Naive thymus-derived CD8-positive, alpha-beta T cell (primary cell): ENCODE data around the gene HOXD4. TPM values are rescaled to one million over a fixed set of nuclear protein-coding genes. Genes with fewer than 3 reads are reported as not detected.

ENCODE experiments used
- ATAC-seq, 2 donors: fragments of 150-1000 bp; cut with Tn5 transposase in 1 of 2; sonication (Bioruptor Pico), chemical (Tn5 transposase) in 1 of 2; 1 replicate in 1 of 2; 2 replicates in 1 of 2; pipeline ENCODE4 v1.10.0; 2021; ENCODE audit warnings: mild to moderate bottlenecking in 2 of 2, moderate library complexity in 2 of 2
- POLR2A ChIA-PET: fragments of 350-600 bp; sonication (Branson Sonifier 250); formaldehyde crosslinking; loops from one replicate; lab custom pipeline; 2021; ENCODE audit warnings: antibody characterized with exemption; lab: Charles Lee
- DNase-seq, 10 donors: peaks; one replicate each; pipeline versions ENCODE4 v3.0.0 to v3.0.0-alpha.2; 2020 to 2022
- H3K27ac Mint-ChIP-seq, 10 donors: one replicate each; pipeline ENCODE4 v1.8.0; 2020 to 2022; ENCODE audit warnings: mild to moderate bottlenecking in 10 of 10, mixed read lengths in 10 of 10, moderate library complexity in 4 of 10, inconsistent platforms in 1 of 10
- H3K27me3 Mint-ChIP-seq, 5 donors: one replicate each; pipeline ENCODE4 v1.8.0; 2021 to 2022; ENCODE audit warnings: mixed read lengths in 5 of 5
- H3K36me3 Mint-ChIP-seq, 3 donors: one replicate each; pipeline ENCODE4 v1.8.0; 2020 to 2022; ENCODE audit warnings: mixed read lengths in 3 of 3, mild to moderate bottlenecking in 2 of 3, inconsistent platforms in 1 of 3
- H3K4me1 Mint-ChIP-seq, 4 donors: one replicate each; pipeline ENCODE4 v1.8.0; 2021 to 2022; ENCODE audit warnings: mixed read lengths in 4 of 4
- H3K4me3 Mint-ChIP-seq, 10 donors: one replicate each; pipeline ENCODE4 v1.8.0; 2020 to 2022; ENCODE audit warnings: mild to moderate bottlenecking in 10 of 10, mixed read lengths in 10 of 10, moderate library complexity in 6 of 10, inconsistent platforms in 1 of 10
- H3K9me3 Mint-ChIP-seq, 9 donors: one replicate each; pipeline ENCODE4 v1.8.0; 2020 to 2022; ENCODE audit warnings: mixed read lengths in 9 of 9, mild to moderate bottlenecking in 3 of 9, inconsistent platforms in 1 of 9, moderate library complexity in 1 of 9
- polyA plus RNA-seq, 3 donors: library from polyadenylated mRNA; unstranded; fragments of 300-500 nt; fragmentation: Illumina TruSeq; gene quantifications; one replicate each; pipeline ENCODE4 v1.2.3, GENCODE V29; 2021
- total RNA-seq, 8 experiments: library from RNA in 2 of 8; stranded (reverse) in 2 of 8; gene quantifications; one replicate each; pipeline ENCODE4 v1.2.3 and lab custom pipeline; 2021 to 2026

The HOXD4 gene
- total and polyA plus RNA-seq, 5 experiments from 2014 or later, result not detected

DNA sequence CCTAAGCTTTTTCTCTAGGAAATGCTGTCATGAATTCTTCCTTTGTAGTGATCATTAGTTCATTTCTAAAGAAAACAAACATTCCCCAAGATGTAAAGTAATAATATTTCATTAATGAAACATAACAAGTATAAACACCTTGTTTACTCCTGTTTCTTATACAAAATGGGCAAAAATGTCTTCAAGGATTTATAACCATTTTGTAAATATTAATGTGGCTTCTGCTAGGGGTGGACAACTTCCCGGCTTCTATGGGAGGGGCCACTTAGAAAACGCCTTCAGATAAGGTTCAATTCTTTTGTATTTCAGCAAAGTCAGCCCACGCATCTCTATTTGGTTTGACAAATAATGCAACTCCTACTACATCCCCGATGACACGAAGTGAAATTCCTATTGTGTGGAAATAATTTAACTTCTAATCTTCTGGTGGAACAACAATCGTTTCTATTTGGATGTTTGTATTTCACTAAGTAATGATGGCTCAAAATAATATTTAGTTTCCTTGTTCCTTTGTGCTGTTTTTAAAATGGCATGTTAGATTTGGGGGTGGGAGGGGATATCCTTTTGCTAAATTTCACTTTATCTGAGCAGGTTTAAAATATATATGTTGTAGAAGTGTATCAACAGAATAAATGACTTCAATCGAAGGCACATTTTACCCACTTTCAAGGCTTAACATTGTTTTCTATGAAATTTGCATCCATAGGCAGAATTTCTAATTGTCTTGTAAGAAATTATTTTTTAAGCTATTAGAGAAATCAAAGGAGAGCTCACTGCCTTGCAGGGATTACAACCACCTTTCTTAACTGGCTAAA, 22.4 kb downstream of the HOXD4 start:
- Mint-ChIP-seq H3K4me1 (peaks cover 6 to 18% (median 11%) of the 10 kb centered on the region in 4 donors), H3K27me3 (peaks cover 44 to 95% (median 72%) of the 10 kb centered on the region in 5 donors), H3K36me3 (peaks cover 0 to 11% (median 2%) of the 10 kb centered on the region in 3 donors), H3K27ac (no peak overlapping the region), H3K4me3 (peak overlapping the region in 1 of 10 donors; percentile 19), H3K9me3 (peaks cover 0 to 7% (median 0%) of the 10 kb centered on the region in 9 donors)
- no peak for ATAC-seq
- POLR2A ChIA-PET, result interaction anchor here (0.6 kb wide), 1 partner anchor 23 kb away, joined by 4 read pairs; no protein-coding TSS in a partner anchor
- no peak for DNase-seq

DNA sequence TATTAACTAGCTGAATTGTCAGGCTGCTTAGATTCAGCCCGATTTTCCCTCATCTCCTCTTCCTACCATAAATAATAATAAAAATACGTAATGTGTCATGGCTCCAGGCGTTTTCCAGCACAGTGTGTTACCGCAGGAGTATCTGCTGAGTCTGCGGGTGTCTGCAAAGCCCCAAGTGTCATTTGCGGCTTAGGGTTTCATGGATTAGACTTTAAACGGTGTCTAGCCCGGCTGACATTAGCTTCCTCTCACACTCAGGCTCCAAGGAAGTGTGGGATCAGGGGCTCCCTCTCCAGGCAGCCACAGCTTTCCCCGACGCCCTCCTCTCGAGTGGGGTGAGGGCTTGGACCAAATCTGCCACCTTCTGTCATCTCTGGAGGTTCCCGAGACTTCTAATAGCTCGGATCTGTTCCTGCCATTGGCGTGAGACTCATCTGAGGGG, 23.1 kb downstream of the HOXD4 start:
- H3K27ac Mint-ChIP-seq, result no peak overlapping the region
- no peak for ATAC-seq
- H3K4me3 Mint-ChIP-seq, result no peak overlapping the region

DNA sequence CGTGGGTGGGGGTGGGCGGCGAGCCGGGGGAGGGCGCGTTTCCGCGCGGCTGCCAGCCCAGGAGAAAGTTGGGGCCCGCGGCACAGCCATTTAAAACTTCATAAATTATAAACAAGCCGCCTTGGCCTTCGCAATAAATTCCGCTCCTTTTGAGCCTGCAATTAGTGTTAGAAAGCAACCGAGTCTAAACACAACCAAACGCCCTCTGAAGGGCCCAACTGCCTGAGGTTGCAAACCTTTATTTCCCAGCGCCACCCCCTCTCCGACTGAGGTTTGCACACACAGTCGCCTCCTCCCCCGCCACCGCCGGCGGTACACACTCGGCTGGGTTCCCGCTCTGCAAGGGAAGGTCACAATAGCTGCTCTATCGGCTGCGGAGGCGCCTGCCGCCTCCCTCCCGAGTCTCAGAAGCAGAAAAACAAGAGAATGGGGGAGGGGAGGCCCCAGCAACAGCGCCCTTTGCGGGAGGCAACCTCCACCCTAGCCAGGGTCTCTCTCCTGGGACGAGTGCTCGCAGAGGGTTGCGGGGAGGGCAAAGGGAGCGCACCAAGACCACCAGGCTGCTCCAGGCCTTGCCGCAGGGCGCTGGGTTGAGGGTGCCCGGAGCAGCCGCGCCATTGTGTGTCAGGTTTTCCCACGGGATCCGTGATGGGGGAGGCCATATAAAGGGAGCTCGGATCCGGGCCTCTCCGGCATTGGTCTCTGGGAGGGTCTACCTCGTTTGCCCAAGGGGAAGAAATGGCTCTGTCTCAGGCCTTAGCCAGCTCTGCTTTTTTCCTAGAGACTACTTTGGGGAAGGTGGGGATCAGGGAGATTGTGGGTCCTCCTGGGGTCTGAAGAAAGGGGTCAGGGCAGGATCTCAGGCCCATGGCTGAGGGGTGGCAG, 23.7 kb downstream of the HOXD4 start:
- Mint-ChIP-seq H3K4me1 (peaks cover 6 to 18% (median 11%) of the 10 kb centered on the region in 4 donors), H3K4me3 (peak overlapping the region in 8 of 10 donors; percentile 11 to 62 (median 28)), H3K36me3 (peaks cover 0 to 11% (median 2%) of the 10 kb centered on the region in 3 donors), H3K27ac (no peak overlapping the region), H3K27me3 (peaks cover 45 to 95% (median 74%) of the 10 kb centered on the region in 5 donors), H3K9me3 (peaks cover 0 to 7% (median 0%) of the 10 kb centered on the region in 9 donors)
- DNase-seq, result no peak
- peak in 1 of 2 donors; percentile 46 for ATAC-seq
- POLR2A ChIA-PET, result no interaction called here

More for the DNA sequence above, 23.1 kb downstream of the HOXD4 start:
- Mint-ChIP-seq H3K9me3 (peaks cover 0 to 7% (median 0%) of the 10 kb centered on the region in 9 donors), H3K4me1 (peaks cover 6 to 18% (median 11%) of the 10 kb centered on the region in 4 donors), H3K36me3 (peaks cover 0 to 11% (median 2%) of the 10 kb centered on the region in 3 donors), H3K27me3 (peaks cover 45 to 95% (median 74%) of the 10 kb centered on the region in 5 donors)
- POLR2A ChIA-PET, result no interaction called here
- no peak for DNase-seq

DNA sequence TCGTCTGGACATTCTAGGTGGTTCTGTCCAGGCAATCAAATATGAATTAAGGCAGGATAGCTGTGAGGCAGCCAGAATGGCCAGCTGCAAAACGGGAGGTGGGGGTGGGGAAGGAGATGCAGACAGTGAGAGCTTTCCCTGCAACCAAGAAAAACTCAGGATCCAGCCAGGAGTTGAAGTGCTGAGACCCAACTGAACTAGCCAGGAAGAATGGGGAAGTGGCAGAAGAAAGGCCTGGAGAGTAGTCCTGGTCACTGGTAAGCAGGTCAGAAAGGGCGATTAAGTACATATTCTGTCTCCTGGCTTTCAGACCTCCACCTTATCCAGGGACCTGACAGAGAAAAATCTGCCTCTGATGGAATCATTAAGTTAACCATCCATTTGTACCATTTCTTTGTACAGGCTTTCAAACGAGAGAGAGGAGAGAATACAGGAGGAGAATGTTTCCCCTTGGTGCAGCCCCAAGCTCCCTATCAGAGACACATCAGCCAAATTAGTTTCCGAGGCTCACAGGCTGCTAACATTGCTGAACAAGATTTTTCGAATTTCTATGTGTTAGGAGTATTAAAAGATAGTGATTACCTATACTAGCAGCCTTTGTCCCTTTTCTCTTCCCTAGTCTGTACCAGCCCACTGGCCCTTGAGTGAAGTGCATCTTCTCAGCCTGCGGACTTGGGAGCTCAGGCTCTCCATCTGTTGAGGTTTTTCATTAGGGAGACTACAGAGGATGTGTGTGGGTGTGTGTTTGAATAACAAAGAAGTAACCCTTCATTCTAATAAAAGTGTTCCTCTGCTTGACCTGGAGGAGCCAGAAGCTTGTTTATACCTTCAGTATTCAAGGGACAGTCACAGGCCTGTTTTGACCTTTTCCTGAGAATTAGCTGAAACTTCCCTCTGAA, 24.6 kb downstream of the HOXD4 start:
- H3K4me3 Mint-ChIP-seq, result peak overlapping the region in 1 of 10 donors; percentile 8
- ATAC-seq, result no peak
- peaks cover 0 to 11% (median 2%) of the 10 kb centered on the region in 3 donors for H3K36me3 Mint-ChIP-seq
- peaks cover 52 to 95% (median 77%) of the 10 kb centered on the region in 5 donors for H3K27me3 Mint-ChIP-seq
- no peak for DNase-seq
- POLR2A ChIA-PET, result no interaction called here
- H3K4me1 Mint-ChIP-seq, result peaks cover 6 to 18% (median 11%) of the 10 kb centered on the region in 4 donors
- no peak overlapping the region for H3K27ac Mint-ChIP-seq
- H3K9me3 Mint-ChIP-seq, result peaks cover 0 to 7% (median 0%) of the 10 kb centered on the region in 9 donors

DNA sequence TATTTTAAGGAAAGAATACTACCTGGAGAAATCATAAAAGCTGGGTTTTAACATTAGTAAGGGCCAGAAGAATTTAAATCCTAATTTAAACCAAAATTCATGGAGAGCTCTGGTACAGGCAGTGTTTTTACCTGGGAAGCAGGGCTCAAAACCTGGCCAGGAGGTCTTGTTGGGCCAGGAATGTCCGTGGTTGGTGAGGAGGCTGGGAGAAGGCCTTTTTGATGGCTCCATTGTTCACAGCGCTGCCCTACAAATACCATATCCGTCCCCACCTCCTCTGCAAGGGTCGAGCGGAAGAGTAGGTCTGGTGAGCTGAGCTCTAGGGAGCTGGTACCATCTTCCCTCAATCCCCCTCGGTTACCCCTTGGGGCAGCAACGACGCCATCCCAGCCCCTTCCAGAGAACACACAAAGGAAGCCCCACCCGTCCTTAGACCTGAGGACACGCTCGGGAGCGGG, 26.3 kb downstream of the HOXD4 start:
- DNase-seq, result no peak
- Mint-ChIP-seq H3K9me3 (peaks cover 0 to 3% (median 0%) of the 10 kb centered on the region in 9 donors), H3K27me3 (peaks cover 56 to 90% (median 80%) of the 10 kb centered on the region in 5 donors), H3K36me3 (peaks cover 0 to 8% (median 1%) of the 10 kb centered on the region in 3 donors), H3K27ac (no peak overlapping the region), H3K4me3 (peak overlapping the region in 5 of 10 donors; percentile 3 to 56 (median 45)), H3K4me1 (peaks cover 3 to 10% (median 8%) of the 10 kb centered on the region in 4 donors)
- no peak for ATAC-seq
- POLR2A ChIA-PET, result no interaction called here

DNA sequence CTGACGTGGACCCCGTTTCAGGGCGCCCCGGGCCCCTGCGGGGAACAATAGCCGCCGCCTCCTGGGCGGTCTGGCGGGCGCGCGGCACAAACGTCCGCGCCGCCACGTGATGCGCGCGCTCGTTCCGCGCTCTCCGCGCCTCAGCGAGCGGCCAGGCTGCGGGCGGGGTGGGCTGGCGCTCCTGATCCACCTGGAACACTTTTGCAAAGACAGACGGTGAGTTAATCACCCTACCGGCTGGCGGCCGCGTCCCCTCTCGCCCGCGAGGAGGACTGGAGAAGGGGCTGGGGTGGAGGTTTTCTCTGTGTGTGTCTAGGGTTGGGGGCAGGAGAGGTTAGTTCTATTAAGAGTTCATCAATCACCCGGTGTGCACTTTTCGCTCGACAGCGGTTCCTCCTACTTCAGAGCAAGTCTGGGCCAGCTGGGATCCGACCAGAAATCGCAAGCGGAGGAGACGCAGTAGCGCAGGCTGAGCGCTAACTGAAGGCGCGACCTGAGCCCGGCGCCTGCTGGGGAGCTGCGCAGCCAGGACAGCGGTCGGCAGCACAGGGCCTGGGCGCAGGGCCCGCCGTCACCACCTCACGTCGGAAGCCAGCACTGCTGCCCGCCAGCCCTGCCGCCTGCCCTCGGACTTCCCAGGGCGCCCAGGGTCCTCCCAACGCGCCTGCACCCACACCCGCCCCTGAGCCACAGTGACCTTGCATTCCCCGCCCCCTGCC, 26.8 kb downstream of the HOXD4 start:
- ATAC-seq, result no peak
- Mint-ChIP-seq H3K27ac (no peak overlapping the region), H3K27me3 (peaks cover 55 to 90% (median 80%) of the 10 kb centered on the region in 5 donors), H3K4me1 (peaks cover 3 to 8% (median 5%) of the 10 kb centered on the region in 4 donors), H3K9me3 (peaks cover 0 to 3% (median 0%) of the 10 kb centered on the region in 9 donors), H3K4me3 (peak overlapping the region in 3 of 10 donors; percentile 35 to 55 (median 36)), H3K36me3 (peaks cover 0 to 3% (median 0%) of the 10 kb centered on the region in 3 donors)
- DNase-seq, result no peak
- POLR2A ChIA-PET, result no interaction called here

DNA sequence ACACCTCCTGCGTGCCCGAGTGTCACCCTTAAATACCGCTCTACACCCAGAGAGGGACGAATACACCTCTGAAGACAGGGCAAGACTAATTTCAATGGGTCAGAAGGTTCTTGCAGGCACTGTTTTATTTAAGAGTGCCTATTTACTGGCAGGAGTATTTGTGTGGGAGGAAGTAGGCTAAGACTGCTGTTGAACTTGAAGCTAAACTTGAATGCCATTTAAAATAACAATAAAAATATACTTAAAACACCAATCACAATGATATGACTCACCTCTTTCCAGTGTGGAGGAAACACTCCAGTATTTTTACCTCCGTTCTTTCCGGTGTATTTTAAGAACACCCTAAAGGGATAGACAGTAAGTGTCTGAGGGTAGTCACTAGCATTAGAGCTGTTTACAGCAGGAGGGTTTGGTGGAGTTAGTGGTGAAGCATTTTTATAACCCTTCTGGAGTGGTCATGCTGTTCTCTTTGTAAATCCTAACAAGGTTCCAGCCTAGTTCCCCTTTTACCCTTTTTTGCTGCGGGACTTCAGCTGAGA, 27.5 kb downstream of the HOXD4 start:
- peak overlapping the region in 3 of 10 donors; percentile 21 to 36 (median 35) for H3K4me3 Mint-ChIP-seq
- no peak for DNase-seq
- no peak overlapping the region for H3K27ac Mint-ChIP-seq
- H3K9me3 Mint-ChIP-seq, result peaks cover 0 to 3% (median 0%) of the 10 kb centered on the region in 9 donors
- POLR2A ChIA-PET, result no interaction called here
- H3K4me1 Mint-ChIP-seq, result peaks cover 3 to 8% (median 5%) of the 10 kb centered on the region in 4 donors
- no peak for ATAC-seq
- H3K27me3 Mint-ChIP-seq, result peaks cover 57 to 90% (median 79%) of the 10 kb centered on the region in 5 donors
- H3K36me3 Mint-ChIP-seq, result no peaks in the 10 kb centered on the region

DNA sequence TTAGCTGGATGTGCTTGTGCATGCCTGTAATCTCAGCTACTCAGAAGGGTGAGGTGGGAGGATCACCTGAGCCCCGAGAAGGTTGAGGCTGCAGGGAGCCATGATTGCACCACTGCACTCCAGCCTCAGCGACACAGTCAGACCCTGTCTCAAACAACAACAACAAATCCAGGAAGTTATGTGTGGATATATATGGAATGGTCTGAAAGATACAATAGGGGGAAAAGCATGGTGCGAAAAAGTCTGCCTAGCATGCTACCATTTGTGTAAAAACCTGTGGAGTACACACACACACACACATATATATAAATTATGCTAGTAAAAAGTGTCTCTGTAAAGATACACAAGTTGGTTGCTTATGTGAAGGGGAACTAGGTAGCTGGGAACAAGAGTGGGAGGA, 30.2 kb downstream of the HOXD4 start:
- no peak overlapping the region for H3K4me3 Mint-ChIP-seq
- H3K27ac Mint-ChIP-seq, result no peak overlapping the region
- H3K27me3 Mint-ChIP-seq, result peaks cover 57 to 88% (median 71%) of the 10 kb centered on the region in 5 donors
- no peak for ATAC-seq
- no peaks in the 10 kb centered on the region for H3K36me3 Mint-ChIP-seq
- H3K9me3 Mint-ChIP-seq, result peaks cover 0 to 3% (median 0%) of the 10 kb centered on the region in 9 donors
- H3K4me1 Mint-ChIP-seq, result peaks cover 0 to 5% (median under 1%) of the 10 kb centered on the region in 4 donors
- DNase-seq, result no peak
- POLR2A ChIA-PET, result no interaction called here

DNA sequence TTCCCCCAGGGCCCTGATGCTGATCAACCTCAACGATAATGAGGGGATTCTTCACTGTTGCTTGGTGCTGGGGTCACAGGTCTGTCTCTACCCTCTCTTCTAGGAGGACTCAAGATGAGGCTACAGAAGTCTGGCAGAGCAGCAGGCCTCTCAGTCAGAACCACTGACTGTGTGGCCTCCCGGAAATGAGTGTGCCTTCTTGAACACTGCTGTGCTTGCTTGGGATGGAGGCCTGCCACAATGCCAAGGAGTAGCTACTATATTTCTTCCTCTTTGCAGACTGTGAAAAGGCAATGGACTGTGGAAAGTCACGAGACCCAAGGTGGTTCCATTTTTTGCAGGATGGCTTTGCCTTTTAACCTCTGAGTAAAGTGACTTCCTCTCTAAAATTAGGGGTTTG, 31.3 kb downstream of the HOXD4 start:
- Mint-ChIP-seq H3K27me3 (peaks cover 58 to 87% (median 72%) of the 10 kb centered on the region in 5 donors), H3K27ac (no peak overlapping the region), H3K4me1 (peaks cover 7 to 8% (median 7%) of the 10 kb centered on the region in 4 donors), H3K36me3 (peaks cover 0 to 3% (median 0%) of the 10 kb centered on the region in 3 donors), H3K9me3 (peaks cover 0 to 4% (median 0%) of the 10 kb centered on the region in 9 donors), H3K4me3 (no peak overlapping the region)
- ATAC-seq (no peak), DNase-seq (no peak)
- POLR2A ChIA-PET, result no interaction called here

DNA sequence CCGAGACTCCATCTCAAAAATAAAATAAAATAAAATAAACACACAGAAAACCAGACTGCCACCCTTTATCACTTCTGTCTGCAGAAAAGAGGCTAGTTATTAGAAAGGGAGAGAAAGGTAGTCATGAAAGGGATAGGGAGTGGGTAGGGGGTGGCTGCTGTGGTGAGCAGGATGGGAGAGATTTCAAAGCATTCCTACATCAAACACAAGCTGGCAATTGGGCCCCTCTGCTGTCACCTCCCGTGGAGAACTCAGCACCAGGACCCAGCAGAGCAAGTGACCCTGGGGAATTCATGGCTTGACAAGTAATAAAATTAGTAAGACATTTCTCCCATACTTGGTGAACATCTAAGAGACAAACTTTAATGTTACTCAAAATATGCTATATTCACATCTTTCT, 33.4 kb downstream of the HOXD4 start:
- DNase-seq (no peak), ATAC-seq (no peak)
- Mint-ChIP-seq H3K27ac (no peak overlapping the region), H3K36me3 (peaks cover 0 to 7% (median 4%) of the 10 kb centered on the region in 3 donors), H3K9me3 (peaks cover 0 to 4% (median 0%) of the 10 kb centered on the region in 9 donors), H3K4me1 (peaks cover 14 to 22% (median 18%) of the 10 kb centered on the region in 4 donors), H3K27me3 (peaks cover 57 to 84% (median 67%) of the 10 kb centered on the region in 5 donors), H3K4me3 (no peak overlapping the region)
- POLR2A ChIA-PET, result no interaction called here
